Measurements from ENCODE around the gene EMX1. TPM values are rescaled to one million over a fixed set of nuclear protein-coding genes. Genes with fewer than 3 reads are reported as not detected.

The EMX1 gene
- total and polyA plus RNA-seq, 2 of the 13 experiments (the other 11 are each of a cell fraction or from before 2014, with no cell fraction given): 0.62 to 4.9 TPM

GRCh38 chr2:72883356-72883962 is 33.9 kb upstream of the EMX1 start (continued):
- 0 out of 2 replicates have a peak, but pooled peaks have one; percentile 13 for TF ChIP-seq TFDP2 (CRISPR knock-in tag; IDR thresholded peaks at IDR 0.05)
- TF ChIP-seq ZNF207 (IDR thresholded peaks at IDR 0.05; ENCODE audit: borderline replicate concordance): no peak
- TF ChIP-seq ATF7 (IDR thresholded peaks at IDR 0.05): no peak
- TF ChIP-seq ATF7 (CRISPR knock-in tag; IDR thresholded peaks at IDR 0.05): no peak
- 0 out of 2 replicates have a peak, but pooled peaks have one; percentile 68 for TF ChIP-seq SMAD9 (CRISPR knock-in tag; IDR thresholded peaks at IDR 0.05)
- no peak for TF ChIP-seq KDM5B (CRISPR knock-in tag; IDR thresholded peaks at IDR 0.05; ENCODE audit: borderline replicate concordance)
- TF ChIP-seq, protein P1, sequence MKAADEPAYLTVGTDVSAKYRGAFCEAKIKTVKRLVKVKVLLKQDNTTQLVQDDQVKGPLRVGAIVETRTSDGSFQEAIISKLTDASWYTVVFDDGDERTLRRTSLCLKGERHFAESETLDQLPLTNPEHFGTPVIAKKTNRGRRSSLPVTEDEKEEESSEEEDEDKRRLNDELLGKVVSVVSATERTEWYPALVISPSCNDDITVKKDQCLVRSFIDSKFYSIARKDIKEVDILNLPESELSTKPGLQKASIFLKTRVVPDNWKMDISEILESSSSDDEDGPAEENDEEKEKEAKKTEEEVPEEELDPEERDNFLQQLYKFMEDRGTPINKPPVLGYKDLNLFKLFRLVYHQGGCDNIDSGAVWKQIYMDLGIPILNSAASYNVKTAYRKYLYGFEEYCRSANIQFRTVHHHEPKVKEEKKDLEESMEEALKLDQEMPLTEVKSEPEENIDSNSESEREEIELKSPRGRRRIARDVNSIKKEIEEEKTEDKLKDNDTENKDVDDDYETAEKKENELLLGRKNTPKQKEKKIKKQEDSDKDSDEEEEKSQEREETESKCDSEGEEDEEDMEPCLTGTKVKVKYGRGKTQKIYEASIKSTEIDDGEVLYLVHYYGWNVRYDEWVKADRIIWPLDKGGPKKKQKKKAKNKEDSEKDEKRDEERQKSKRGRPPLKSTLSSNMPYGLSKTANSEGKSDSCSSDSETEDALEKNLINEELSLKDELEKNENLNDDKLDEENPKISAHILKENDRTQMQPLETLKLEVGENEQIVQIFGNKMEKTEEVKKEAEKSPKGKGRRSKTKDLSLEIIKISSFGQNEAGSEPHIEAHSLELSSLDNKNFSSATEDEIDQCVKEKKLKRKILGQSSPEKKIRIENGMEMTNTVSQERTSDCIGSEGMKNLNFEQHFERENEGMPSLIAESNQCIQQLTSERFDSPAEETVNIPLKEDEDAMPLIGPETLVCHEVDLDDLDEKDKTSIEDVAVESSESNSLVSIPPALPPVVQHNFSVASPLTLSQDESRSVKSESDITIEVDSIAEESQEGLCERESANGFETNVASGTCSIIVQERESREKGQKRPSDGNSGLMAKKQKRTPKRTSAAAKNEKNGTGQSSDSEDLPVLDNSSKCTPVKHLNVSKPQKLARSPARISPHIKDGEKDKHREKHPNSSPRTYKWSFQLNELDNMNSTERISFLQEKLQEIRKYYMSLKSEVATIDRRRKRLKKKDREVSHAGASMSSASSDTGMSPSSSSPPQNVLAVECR (CRISPR knock-in tag; IDR thresholded peaks at IDR 0.05; ENCODE audit: borderline replicate concordance): peak; percentile 44; the same call in 1 of the 2 replicates
- TF ChIP-seq CSRNP2 (CRISPR knock-in tag; conservative IDR thresholded peaks at IDR 0.05; ENCODE audit: low read depth): no peak
- TF ChIP-seq NR1H2 (CRISPR knock-in tag; IDR thresholded peaks at IDR 0.05; ENCODE audit: borderline replicate concordance, low read depth): no peak
- no peak for TF ChIP-seq ZNF17 (CRISPR knock-in tag; IDR thresholded peaks at IDR 0.05)
- TF ChIP-seq ZNF562 (CRISPR knock-in tag; IDR thresholded peaks at IDR 0.05; ENCODE audit: borderline replicate concordance): no peak
- 0 out of 2 replicates have a peak, but pooled peaks have one; percentile 45 for TF ChIP-seq CREBL2 (CRISPR knock-in tag; IDR thresholded peaks at IDR 0.05; ENCODE audit: borderline replicate concordance)
- no peak for TF ChIP-seq HDAC1 (CRISPR knock-in tag; IDR thresholded peaks at IDR 0.05)
- TF ChIP-seq, protein P2, sequence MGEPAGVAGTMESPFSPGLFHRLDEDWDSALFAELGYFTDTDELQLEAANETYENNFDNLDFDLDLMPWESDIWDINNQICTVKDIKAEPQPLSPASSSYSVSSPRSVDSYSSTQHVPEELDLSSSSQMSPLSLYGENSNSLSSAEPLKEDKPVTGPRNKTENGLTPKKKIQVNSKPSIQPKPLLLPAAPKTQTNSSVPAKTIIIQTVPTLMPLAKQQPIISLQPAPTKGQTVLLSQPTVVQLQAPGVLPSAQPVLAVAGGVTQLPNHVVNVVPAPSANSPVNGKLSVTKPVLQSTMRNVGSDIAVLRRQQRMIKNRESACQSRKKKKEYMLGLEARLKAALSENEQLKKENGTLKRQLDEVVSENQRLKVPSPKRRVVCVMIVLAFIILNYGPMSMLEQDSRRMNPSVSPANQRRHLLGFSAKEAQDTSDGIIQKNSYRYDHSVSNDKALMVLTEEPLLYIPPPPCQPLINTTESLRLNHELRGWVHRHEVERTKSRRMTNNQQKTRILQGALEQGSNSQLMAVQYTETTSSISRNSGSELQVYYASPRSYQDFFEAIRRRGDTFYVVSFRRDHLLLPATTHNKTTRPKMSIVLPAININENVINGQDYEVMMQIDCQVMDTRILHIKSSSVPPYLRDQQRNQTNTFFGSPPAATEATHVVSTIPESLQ (CRISPR knock-in tag; conservative IDR thresholded peaks at IDR 0.05): 0 out of 2 replicates have a peak, but pooled peaks have one; percentile 50
- TF ChIP-seq FOXK1 (CRISPR knock-in tag; IDR thresholded peaks at IDR 0.05; ENCODE audit: borderline replicate concordance, low read depth): peak; percentile 73; the same call in 1 of the 2 replicates
- no peak for TF ChIP-seq ZKSCAN1 (IDR thresholded peaks at IDR 0.05; ENCODE audit: low read length)
- no peak for TF ChIP-seq ZBTB42 (CRISPR knock-in tag; IDR thresholded peaks at IDR 0.05)
- TF ChIP-seq BRCA1 (CRISPR knock-in tag; IDR thresholded peaks at IDR 0.05): peak; percentile 80; the same call in 1 of the 2 replicates
- peak; percentile 68; the same call in 1 of the 2 replicates for TF ChIP-seq ZNF256 (CRISPR knock-in tag; conservative IDR thresholded peaks at IDR 0.05)
- TF ChIP-seq HHEX (CRISPR knock-in tag; IDR thresholded peaks at IDR 0.05): no peak
- no peak for TF ChIP-seq HDAC6 (IDR thresholded peaks at IDR 0.05; ENCODE audit: low read depth, low read length)

All from HepG2 (cell line).